Calu3 (cell line): ENCODE results near the gene PRAME. TPM values are rescaled to one million over a fixed set of nuclear protein-coding genes. Genes with fewer than 3 reads are reported as not detected.

Source experiments
- BruUV-seq: library from RNA; stranded (reverse); fragments of 400-500 nt; replicated peaks from 2 replicates; lab custom pipeline; 2021; lab: Mats Ljungman, UMichigan
- CTCF ChIA-PET: fragments of 300-600 bp; sonication (Branson Sonifier 250); formaldehyde crosslinking; loops from one replicate; lab custom pipeline; 2022; ENCODE audit warnings: antibody characterized with exemption; lab: Charles Lee
- DNase-seq: peaks from one replicate; pipeline ENCODE4 v3.0.0; 2022
- H3K27ac Mint-ChIP-seq: one replicate; pipeline ENCODE4 v1.8.0; 2022; ENCODE audit warnings: mixed read lengths; ENCODE audit not compliant: unreplicated experiment
- H3K27me3 Mint-ChIP-seq: one replicate; pipeline ENCODE4 v1.8.0; 2022; ENCODE audit warnings: mixed read lengths; ENCODE audit not compliant: unreplicated experiment
- H3K36me3 Mint-ChIP-seq: one replicate; pipeline ENCODE4 v1.8.0; 2022; ENCODE audit warnings: mild to moderate bottlenecking, moderate library complexity, mixed read lengths; ENCODE audit not compliant: insufficient read depth, unreplicated experiment
- H3K4me1 Mint-ChIP-seq: one replicate; pipeline ENCODE4 v1.8.0; 2022; ENCODE audit warnings: mild to moderate bottlenecking, low read depth, mixed read lengths; ENCODE audit not compliant: unreplicated experiment
- H3K4me3 Mint-ChIP-seq: one replicate; pipeline ENCODE4 v1.8.0; 2022; ENCODE audit warnings: mild to moderate bottlenecking, low read depth, moderate library complexity, mixed read lengths; ENCODE audit not compliant: unreplicated experiment
- H3K9me3 Mint-ChIP-seq: one replicate; pipeline ENCODE4 v1.8.0; 2022; ENCODE audit warnings: low read depth, mixed read lengths; ENCODE audit not compliant: unreplicated experiment
- intact Hi-C: fragments of 100-400 bp; cut with micrococcal nuclease; formaldehyde crosslinking; loops from one replicate; pipeline ENCODE4 v1.10.0; 2022; ENCODE audit not compliant: unreplicated experiment
- total RNA-seq: library from RNA; stranded (reverse); gene quantifications from 2 replicates; pipeline ENCODE4 v1.2.3, GENCODE V29; 2022
- TF ChIP-seq, protein P1 (sequence below): fragments of 200-600 bp; IDR thresholded peaks from one replicate; pipeline ENCODE4 v1.8.0; 2022; ENCODE audit warnings: antibody characterized with exemption; ENCODE audit not compliant: unreplicated experiment

PRAME gene
- total RNA-seq, 1 experiment from 2014 or later, result 2.6 TPM

DNA sequence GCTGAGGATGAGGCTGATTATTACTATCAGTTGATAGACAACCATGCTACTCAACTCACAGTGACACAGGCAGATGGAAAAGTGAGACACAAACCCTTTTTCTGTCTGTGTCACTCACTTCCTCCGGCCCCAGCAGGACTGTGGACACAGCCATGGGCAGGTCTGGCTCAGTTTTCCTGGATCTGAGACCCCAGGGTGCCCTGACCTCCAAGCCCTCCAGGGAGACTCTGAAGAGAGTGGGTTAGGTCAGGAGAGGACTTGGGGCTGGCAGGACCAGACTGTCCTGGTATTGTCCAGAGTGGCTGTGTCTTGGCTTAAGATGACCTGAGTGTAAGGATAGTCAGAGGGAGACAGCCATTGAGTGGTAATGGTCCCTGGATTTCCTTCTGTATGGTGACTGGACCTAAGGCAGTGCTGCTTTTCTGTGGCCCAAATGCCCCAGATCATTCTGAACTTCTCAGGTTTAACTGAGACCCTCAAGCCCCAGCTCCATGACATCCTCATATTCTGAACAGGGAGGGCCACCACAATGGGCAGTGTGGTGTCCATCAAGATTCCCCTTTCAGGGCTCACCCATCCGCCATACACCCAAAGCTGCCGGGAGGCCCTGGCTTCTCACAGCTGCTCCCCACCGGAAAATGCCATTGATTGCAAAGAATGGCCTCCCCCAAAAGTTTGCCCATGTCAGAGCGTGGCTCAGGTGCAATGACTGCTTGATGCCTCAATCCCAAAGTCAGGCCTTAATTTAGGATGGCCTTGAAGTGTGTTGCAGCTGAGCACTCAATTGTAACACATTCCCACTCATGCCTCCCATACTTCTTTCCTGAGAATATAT, 36.2 kb upstream of the PRAME start:
- BruUV-seq, result no TSS peak
- Mint-ChIP-seq H3K4me3 (no peak overlapping the region), H3K9me3 (no peaks in the 10 kb centered on the region), H3K27ac (no peak overlapping the region), H3K36me3 (no peaks in the 10 kb centered on the region), H3K4me1 (no peaks in the 10 kb centered on the region), H3K27me3 (peaks cover 89% of the 10 kb centered on the region)
- intact Hi-C loops, result no loop called here
- TF ChIP-seq, protein P1, sequence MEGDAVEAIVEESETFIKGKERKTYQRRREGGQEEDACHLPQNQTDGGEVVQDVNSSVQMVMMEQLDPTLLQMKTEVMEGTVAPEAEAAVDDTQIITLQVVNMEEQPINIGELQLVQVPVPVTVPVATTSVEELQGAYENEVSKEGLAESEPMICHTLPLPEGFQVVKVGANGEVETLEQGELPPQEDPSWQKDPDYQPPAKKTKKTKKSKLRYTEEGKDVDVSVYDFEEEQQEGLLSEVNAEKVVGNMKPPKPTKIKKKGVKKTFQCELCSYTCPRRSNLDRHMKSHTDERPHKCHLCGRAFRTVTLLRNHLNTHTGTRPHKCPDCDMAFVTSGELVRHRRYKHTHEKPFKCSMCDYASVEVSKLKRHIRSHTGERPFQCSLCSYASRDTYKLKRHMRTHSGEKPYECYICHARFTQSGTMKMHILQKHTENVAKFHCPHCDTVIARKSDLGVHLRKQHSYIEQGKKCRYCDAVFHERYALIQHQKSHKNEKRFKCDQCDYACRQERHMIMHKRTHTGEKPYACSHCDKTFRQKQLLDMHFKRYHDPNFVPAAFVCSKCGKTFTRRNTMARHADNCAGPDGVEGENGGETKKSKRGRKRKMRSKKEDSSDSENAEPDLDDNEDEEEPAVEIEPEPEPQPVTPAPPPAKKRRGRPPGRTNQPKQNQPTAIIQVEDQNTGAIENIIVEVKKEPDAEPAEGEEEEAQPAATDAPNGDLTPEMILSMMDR, result no peak
- CTCF ChIA-PET, result no interaction called here
- no peak for DNase-seq

- peaks cover 89% of the 10 kb centered on the region for H3K27me3 Mint-ChIP-seq
- BruUV-seq, result no TSS peak
- no peak overlapping the region for H3K4me3 Mint-ChIP-seq
- H3K4me1 Mint-ChIP-seq, result no peaks in the 10 kb centered on the region
- no peaks in the 10 kb centered on the region for H3K36me3 Mint-ChIP-seq
- intact Hi-C loops, result no loop called here
- DNase-seq, result peak; percentile 65
- CTCF ChIA-PET, result no interaction called here
- TF ChIP-seq, protein P1, result peak; percentile 65
- no peak overlapping the region for H3K27ac Mint-ChIP-seq
- H3K9me3 Mint-ChIP-seq, result no peaks in the 10 kb centered on the region
Measured at GRCh38 chr22:22593964-22594656, 35.0 kb upstream of the PRAME start.

GRCh38 chr22:22593250-22593649, 34.2 kb upstream of the PRAME start:
- no TSS peak for BruUV-seq
- TF ChIP-seq, protein P1, result no peak
- Mint-ChIP-seq H3K36me3 (no peaks in the 10 kb centered on the region), H3K4me3 (no peak overlapping the region), H3K27me3 (peaks cover 89% of the 10 kb centered on the region), H3K4me1 (no peaks in the 10 kb centered on the region), H3K9me3 (no peaks in the 10 kb centered on the region), H3K27ac (no peak overlapping the region)
- CTCF ChIA-PET, result no interaction called here
- no peak for DNase-seq
- intact Hi-C loops, result no loop called here

DNA sequence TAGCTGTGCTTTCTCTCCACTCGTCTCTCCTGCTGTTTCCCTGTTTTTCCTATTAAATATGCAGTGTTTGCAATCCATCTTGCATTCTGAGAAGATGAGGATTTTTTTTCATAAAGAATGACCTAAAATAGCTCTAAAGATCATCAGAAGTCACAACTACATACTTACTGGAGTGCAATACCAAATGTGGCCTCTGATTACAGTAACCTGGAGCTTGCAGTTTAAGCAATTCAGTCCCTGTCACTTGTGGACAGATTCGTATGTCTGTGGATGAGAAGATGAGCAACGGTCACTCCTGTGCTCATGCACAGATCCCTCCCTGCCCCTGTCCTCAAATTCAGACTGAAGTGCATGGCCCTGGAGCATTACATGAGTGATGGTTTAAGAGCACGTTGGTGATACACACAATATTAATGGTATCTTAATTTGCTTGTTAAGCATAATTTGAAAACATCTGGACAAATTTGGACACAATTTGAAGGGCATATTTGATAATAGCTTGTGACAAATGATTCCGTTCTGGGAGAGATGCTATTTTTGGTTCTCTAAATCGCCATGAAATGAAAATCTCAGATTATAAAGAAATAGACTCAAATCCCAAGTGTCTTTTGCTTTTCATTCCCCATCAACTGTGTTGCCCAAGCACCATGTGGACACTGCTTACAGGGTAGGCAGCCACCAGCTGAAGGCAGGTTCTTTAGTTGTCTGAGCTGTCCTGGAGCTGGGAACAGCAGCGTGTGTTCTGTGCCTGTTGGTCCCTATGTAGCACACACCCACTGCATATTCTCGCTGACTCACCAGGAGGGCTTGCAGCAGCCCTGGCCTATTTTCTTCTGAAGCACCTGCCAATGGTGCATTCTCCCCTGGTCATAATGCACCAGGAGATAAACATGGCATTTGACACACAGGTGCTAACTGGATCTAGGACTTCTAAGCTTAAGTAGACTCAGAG, 32.6 kb upstream of the PRAME start:
- H3K27me3 Mint-ChIP-seq, result peaks cover 79% of the 10 kb centered on the region
- TF ChIP-seq, protein P1, result peak; percentile 39

More for the DNA sequence above, 32.6 kb upstream of the PRAME start:
- no TSS peak for BruUV-seq
- H3K4me1 Mint-ChIP-seq, result no peaks in the 10 kb centered on the region
- H3K36me3 Mint-ChIP-seq, result no peaks in the 10 kb centered on the region
- no peak for DNase-seq
- no peak overlapping the region for H3K4me3 Mint-ChIP-seq
- CTCF ChIA-PET, result no interaction called here
- H3K27ac Mint-ChIP-seq, result no peak overlapping the region
- H3K9me3 Mint-ChIP-seq, result no peaks in the 10 kb centered on the region
- intact Hi-C loops, result no loop called here
